ENCODE measurements around the gene ATG16L2. TPM values are rescaled to one million over a fixed set of nuclear protein-coding genes. Genes with fewer than 3 reads are reported as not detected.
"Not testable (repeated sequence)": the region's sequence is repeated elsewhere in the genome, so short reads cannot be mapped to it uniquely, and the experiment has no call there.

The ATG16L2 gene
- total RNA-seq, 1 donor from 2014 or later, result 24.5 TPM

GRCh38 chr11:72826942-72827480 is 12.8 kb downstream of the ATG16L2 start:
- peak overlapping the region; percentile 54 for H3K4me3 Mint-ChIP-seq
- TF ChIP-seq CTCF (conservative IDR thresholded peaks at IDR 0.05), result no peak

GRCh38 chr11:72827656-72828055 is 13.4 kb downstream of the ATG16L2 start:
- H3K27me3 Mint-ChIP-seq (ENCODE audit: low read depth); H3K27ac Mint-ChIP-seq (ENCODE audit: unreplicated experiment); H3K9me3 Mint-ChIP-seq; H3K4me3 Mint-ChIP-seq; DNase-seq (ENCODE audit: low read depth, low spot score); H3K36me3 Mint-ChIP-seq (ENCODE audit: low read depth): not testable (repeated sequence)
- H3K4me1 Mint-ChIP-seq, result peaks cover 10% of the 10 kb centered on the region

More at GRCh38 chr11:72826942-72827480, 12.8 kb downstream of the ATG16L2 start:
- Mint-ChIP-seq H3K4me1 (peaks cover 12% of the 10 kb centered on the region), H3K36me3 (ENCODE audit: low read depth) (no peaks in the 10 kb centered on the region), H3K27ac (ENCODE audit: unreplicated experiment) (no peak overlapping the region), H3K9me3 (no peaks in the 10 kb centered on the region), H3K27me3 (ENCODE audit: low read depth) (peaks cover 10% of the 10 kb centered on the region)
- DNase-seq (ENCODE audit: low read depth, low spot score), result no peak

- Mint-ChIP-seq H3K4me1 (peaks cover 9% of the 10 kb centered on the region), H3K27ac (ENCODE audit: unreplicated experiment) (peak overlapping the region; percentile 78), H3K36me3 (ENCODE audit: low read depth) (no peaks in the 10 kb centered on the region), H3K9me3 (no peaks in the 10 kb centered on the region), H3K4me3 (no peak overlapping the region), H3K27me3 (ENCODE audit: low read depth) (peaks cover 7% of the 10 kb centered on the region)
- no peak for DNase-seq (ENCODE audit: low read depth, low spot score)
- TF ChIP-seq CTCF (conservative IDR thresholded peaks at IDR 0.05), result no peak
These were observed 13.9 kb downstream of the ATG16L2 start for GRCh38 chr11:72828081-72828567.

GRCh38 chr11:72828692-72829101 is 14.5 kb downstream of the ATG16L2 start:
- TF ChIP-seq CTCF (conservative IDR thresholded peaks at IDR 0.05), result no peak
- Mint-ChIP-seq H3K27me3 (ENCODE audit: low read depth) (peaks cover 6% of the 10 kb centered on the region), H3K4me3 (no peak overlapping the region), H3K36me3 (ENCODE audit: low read depth) (no peaks in the 10 kb centered on the region), H3K4me1 (peaks cover 9% of the 10 kb centered on the region), H3K27ac (ENCODE audit: unreplicated experiment) (peak overlapping the region; percentile 78), H3K9me3 (no peaks in the 10 kb centered on the region)
- DNase-seq (ENCODE audit: low read depth, low spot score), result no peak

- Mint-ChIP-seq H3K4me1 (peaks cover 9% of the 10 kb centered on the region), H3K4me3 (peak overlapping the region; percentile 51), H3K36me3 (ENCODE audit: low read depth) (no peaks in the 10 kb centered on the region), H3K27me3 (ENCODE audit: low read depth) (peaks cover 3% of the 10 kb centered on the region), H3K27ac (ENCODE audit: unreplicated experiment) (no peak overlapping the region), H3K9me3 (no peaks in the 10 kb centered on the region)
- DNase-seq (ENCODE audit: low read depth, low spot score), result no peak
- TF ChIP-seq CTCF (conservative IDR thresholded peaks at IDR 0.05), result no peak
These were observed 15.0 kb downstream of the ATG16L2 start for GRCh38 chr11:72829178-72829577.

- H3K27me3 Mint-ChIP-seq (ENCODE audit: low read depth), result peaks cover 3% of the 10 kb centered on the region
- H3K4me3 Mint-ChIP-seq, result no peak overlapping the region
- no peaks in the 10 kb centered on the region for H3K9me3 Mint-ChIP-seq
- no peak for DNase-seq (ENCODE audit: low read depth, low spot score)
- H3K27ac Mint-ChIP-seq (ENCODE audit: unreplicated experiment), result peak overlapping the region; percentile 50
- no peak for TF ChIP-seq CTCF (conservative IDR thresholded peaks at IDR 0.05)
- H3K4me1 Mint-ChIP-seq, result peaks cover 9% of the 10 kb centered on the region
- no peaks in the 10 kb centered on the region for H3K36me3 Mint-ChIP-seq (ENCODE audit: low read depth)
These were observed 15.8 kb downstream of the ATG16L2 start for GRCh38 chr11:72829884-72830533.

Data from neural crest cell (in vitro differentiated cells).